H1 (cell line): ENCODE measurements around the gene DCHS1. TPM values are rescaled to one million over a fixed set of nuclear protein-coding genes. Genes with fewer than 3 reads are reported as not detected.

Experiments used
- CTCF ChIA-PET: fragments of 300-600 bp; sonication (Branson Sonifier 250); formaldehyde crosslinking; loops from one replicate; lab custom pipeline; 2021; ENCODE audit not compliant: partially characterized antibody; lab: Charles Lee
- POLR2A ChIA-PET: fragments of 300-600 bp; sonication (Branson Sonifier 250); formaldehyde crosslinking; loops from one replicate; lab custom pipeline; 2021; ENCODE audit warnings: inconsistent platforms; ENCODE audit not compliant: partially characterized antibody; lab: Charles Lee
- DNase-seq, 2 experiments: peaks; one replicate each; pipeline versions ENCODE4 v3.0.0 to v3.0.0-alpha.2; 2010 to 2022; ENCODE audit warnings: low spot score in 2 of 2, low read depth in 1 of 2, mixed read lengths in 1 of 2
- FAIRE-seq: peaks from 2 replicates; lab custom pipeline; 2011; peaks lifted over from hg19 to GRCh38; lab: Jason Lieb, UNC
- H2AFZ ChIP-seq: 2 replicates; pipeline ENCODE4 v1.8.1; 2012; ENCODE audit warnings: low read length, inconsistent platforms
- H2AK5ac ChIP-seq: 2 replicates; pipeline ENCODE4 v1.6.1; 2013; ENCODE audit warnings: low read depth, low read length
- H2BK120ac ChIP-seq: replicated peaks from 2 replicates; pipeline ENCODE3; 2013; ENCODE audit warnings: low read depth, low read length, inconsistent platforms
- H2BK12ac ChIP-seq: 2 replicates; pipeline ENCODE4 v1.6.1; 2013; ENCODE audit warnings: low read depth, low read length
- H2BK15ac ChIP-seq: 2 replicates; pipeline ENCODE4 v1.6.1; 2013; ENCODE audit warnings: low read length
- H2BK20ac ChIP-seq: 2 replicates; pipeline ENCODE4 v1.6.1; 2013; ENCODE audit warnings: low read length
- H2BK5ac ChIP-seq: 2 replicates; pipeline ENCODE4 v1.6.1; 2013; ENCODE audit warnings: low read depth, low read length
- H3K14ac ChIP-seq: 2 replicates; pipeline ENCODE4 v1.6.1; 2013; ENCODE audit warnings: inconsistent platforms; ENCODE audit not compliant: insufficient read length
- H3K18ac ChIP-seq: 2 replicates; pipeline ENCODE4 v1.6.1; 2013; ENCODE audit warnings: low read length; ENCODE audit errors: extremely low read depth
- H3K23ac ChIP-seq: 2 replicates; pipeline ENCODE4 v1.6.1; 2013; ENCODE audit warnings: inconsistent platforms; ENCODE audit not compliant: insufficient read length
- H3K23me2 ChIP-seq: 2 replicates; pipeline ENCODE4 v1.6.1; 2013; ENCODE audit warnings: low read depth, low read length
- H3K27ac ChIP-seq: 2 replicates; pipeline ENCODE4 v1.6.1; 2011; ENCODE audit warnings: low read depth, low read length, inconsistent platforms
- H3K27me3 ChIP-seq, 4 experiments: replicated peaks in 1 of 4; 1 replicate in 1 of 4; 2 replicates in 3 of 4; pipeline versions ENCODE4 v1.6.1 to v1.8.1; 2011 to 2013; ENCODE audit warnings: low read length in 3 of 4, mild to moderate bottlenecking in 3 of 4, inconsistent platforms in 2 of 4, mixed read lengths in 2 of 4, moderate library complexity in 1 of 4; ENCODE audit not compliant: control insufficient read depth in 3 of 4, insufficient read depth in 3 of 4; ENCODE audit errors: extremely low read depth in 1 of 4
- H3K36me3 ChIP-seq, 4 experiments: 2 replicates each; pipeline versions ENCODE4 v1.6.1 to v1.8.1; 2011 to 2013; ENCODE audit warnings: mild to moderate bottlenecking in 4 of 4, low read length in 3 of 4, moderate library complexity in 2 of 4, control low read depth in 1 of 4, inconsistent platforms in 1 of 4; ENCODE audit not compliant: insufficient read depth in 4 of 4, control insufficient read depth in 2 of 4
- H3K4ac ChIP-seq: replicated peaks from 2 replicates; pipeline ENCODE3; 2013; ENCODE audit warnings: low read length, low read depth, mixed read lengths, inconsistent platforms; ENCODE audit not compliant: insufficient read length
- H3K4me1 ChIP-seq, 4 experiments: replicated peaks in 1 of 4; 1 replicate in 1 of 4; 2 replicates in 3 of 4; pipeline versions ENCODE4 v1.6.1 to v1.8.1; 2011 to 2013; ENCODE audit warnings: low read length in 3 of 4, inconsistent platforms in 2 of 4, mixed read lengths in 1 of 4; ENCODE audit not compliant: insufficient read depth in 4 of 4, control insufficient read depth in 3 of 4
- H3K4me2 ChIP-seq, 2 experiments: 2 replicates each; pipeline versions ENCODE4 v1.6.1 to v1.8.1; 2011 to 2013; ENCODE audit warnings: low read depth in 2 of 2, low read length in 2 of 2, control low read depth in 1 of 2, inconsistent platforms in 1 of 2, mild to moderate bottlenecking in 1 of 2; ENCODE audit not compliant: insufficient read depth in 1 of 2
- H3K4me3 ChIP-seq, 4 experiments: fragments of 200-600, 300-600 bp in 1 of 4; sonication (generic), shearing (Covaris generic), sonication (Bioruptor Twin) in 1 of 4; 2 replicates each; pipeline versions ENCODE4 v1.5.1 to v1.8.1; 2011 to 2016; ENCODE audit warnings: low read length in 4 of 4, low read depth in 3 of 4, control low read depth in 2 of 4, inconsistent platforms in 2 of 4, mild to moderate bottlenecking in 2 of 4, mixed read lengths in 1 of 4, moderate library complexity in 1 of 4; ENCODE audit not compliant: insufficient read depth in 2 of 4; ENCODE audit errors: extremely low read depth in 1 of 4
- H3K56ac ChIP-seq: replicated peaks from 2 replicates; pipeline ENCODE3; 2013; ENCODE audit warnings: low read depth, mild to moderate bottlenecking, mixed read lengths, low read length, inconsistent platforms; ENCODE audit not compliant: insufficient read length
- H3K79me1 ChIP-seq: 2 replicates; pipeline ENCODE4 v1.6.1; 2013; ENCODE audit warnings: low read depth, low read length, control low read depth
- H3K79me2 ChIP-seq, 2 experiments: 2 replicates each; pipeline versions ENCODE4 v1.6.1 to v1.8.1; 2012 to 2013; ENCODE audit warnings: low read length in 2 of 2, mild to moderate bottlenecking in 2 of 2, inconsistent platforms in 1 of 2; ENCODE audit not compliant: insufficient read depth in 2 of 2, control insufficient read depth in 1 of 2
- H3K9ac ChIP-seq, 4 experiments: replicated peaks in 1 of 4; 1 replicate in 1 of 4; 2 replicates in 3 of 4; pipeline versions ENCODE4 v1.6.1 to v1.8.1; 2011 to 2013; ENCODE audit warnings: low read depth in 3 of 4, low read length in 3 of 4, control low read depth in 2 of 4, mild to moderate bottlenecking in 2 of 4, moderate library complexity in 2 of 4, inconsistent platforms in 1 of 4; ENCODE audit errors: extremely low read depth in 1 of 4
- H3K9me3 ChIP-seq, 2 experiments: 2 replicates each; pipeline versions ENCODE4 v1.6.1 to v1.8.1; 2012 to 2013; ENCODE audit warnings: mild to moderate bottlenecking in 2 of 2, moderate library complexity in 2 of 2, control low read depth in 1 of 2, inconsistent platforms in 1 of 2, low read depth in 1 of 2, low read length in 1 of 2, mixed read lengths in 1 of 2; ENCODE audit not compliant: insufficient read depth in 2 of 2
- H4K20me1 ChIP-seq, 2 experiments: replicated peaks in 1 of 2; 2 replicates each; pipeline versions ENCODE3 to v1.8.1; 2011 to 2013; ENCODE audit warnings: inconsistent platforms in 2 of 2, low read length in 2 of 2, mild to moderate bottlenecking in 1 of 2; ENCODE audit not compliant: insufficient read depth in 2 of 2, control insufficient read depth in 1 of 2
- H4K5ac ChIP-seq: 2 replicates; pipeline ENCODE4 v1.6.1; 2013; ENCODE audit warnings: low read length, low read depth, mixed read lengths, inconsistent platforms; ENCODE audit not compliant: insufficient read length
- H4K8ac ChIP-seq: 2 replicates; pipeline ENCODE4 v1.8.0; 2013; ENCODE audit warnings: mild to moderate bottlenecking, moderate library complexity, low read length, inconsistent platforms; ENCODE audit not compliant: insufficient read depth; ENCODE audit errors: extremely low read depth
- H4K91ac ChIP-seq: replicated peaks from 2 replicates; pipeline ENCODE3; 2013; ENCODE audit warnings: low read length, mixed read lengths, inconsistent platforms; ENCODE audit not compliant: insufficient read length
- CEBPB ChIP-seq: IDR thresholded peaks from 2 replicates; pipeline ENCODE4 v1.6.1; 2012; ENCODE audit warnings: low read depth, low read length
- EZH2 ChIP-seq: fragments of 200-600 bp; sonication (generic); IDR thresholded peaks from 2 replicates; pipeline ENCODE4 v1.7.1; 2012; ENCODE audit warnings: low read depth, mild to moderate bottlenecking, moderate library complexity, low read length, inconsistent platforms; ENCODE audit not compliant: severe bottlenecking
- HDAC2 ChIP-seq, 2 experiments: fragments of 300-600 bp in 1 of 2; sonication (generic) in 1 of 2; IDR thresholded peaks; 2 replicates each; pipeline ENCODE4 v1.6.1; 2011 to 2012; ENCODE audit warnings: low read depth in 2 of 2, low read length in 2 of 2, mild to moderate bottlenecking in 2 of 2, moderate library complexity in 2 of 2, borderline replicate concordance in 1 of 2, inconsistent platforms in 1 of 2
- JUND ChIP-seq: IDR thresholded peaks from 2 replicates; pipeline ENCODE4 v1.6.1; 2011; ENCODE audit warnings: mild to moderate bottlenecking, improper control_type of control experiment, low read length
- NRF1 ChIP-seq: IDR thresholded peaks from 2 replicates; pipeline ENCODE4 v1.6.1; 2011; ENCODE audit warnings: mild to moderate bottlenecking, low read depth, low read length, improper control_type of control experiment
- PHF8 ChIP-seq: fragments of 200-600 bp; sonication (generic); conservative IDR thresholded peaks from 2 replicates; pipeline ENCODE4 v1.7.1; 2012; ENCODE audit warnings: low read depth, mild to moderate bottlenecking, inconsistent platforms, low read length, moderate library complexity
- SIX5 ChIP-seq: IDR thresholded peaks from 2 replicates; pipeline ENCODE4 v1.6.1; 2011; ENCODE audit warnings: mild to moderate bottlenecking, low read depth, low read length
- SP1 ChIP-seq: IDR thresholded peaks from 2 replicates; pipeline ENCODE4 v1.6.1; 2011; ENCODE audit warnings: low read depth, low read length
- WGBS, 2 experiments: shearing (Covaris generic) in 1 of 2; methylation state at CpG; one replicate each; pipeline versions ENCODE4 v1.1.6 to v1.1.7; 2013 to 2015; ENCODE audit warnings: low lambda C conversion rate in 2 of 2, mixed read lengths in 2 of 2, inconsistent platforms in 1 of 2, low coverage in 1 of 2, missing lambda C conversion rate in 1 of 2; ENCODE audit not compliant: insufficient replicate concordance in 2 of 2, insufficient coverage in 1 of 2, insufficient read length in 1 of 2; ENCODE audit errors: extremely low coverage in 1 of 2, missing lambda C conversion rate in 1 of 2; 5-methylcytosine and 5-hydroxymethylcytosine counted together
- polyA plus RNA-seq, 7 experiments: library from polyadenylated mRNA; depleted of rRNA in 3 of 7; stranded (reverse) in 5 of 7; unstranded in 2 of 7; fragments of >200 nt in 5 of 7; fragments of 200-250 nt in 2 of 7; gene quantifications; 1 replicate in 5 of 7; 2 replicates in 1 of 7; 4 replicates in 1 of 7; pipeline versions ENCODE4 v1.2.1 to v1.2.3, GENCODE V29; 2011 to 2013; ENCODE audit warnings: missing spikeins in 2 of 7, mixed read lengths in 2 of 7
- total RNA-seq: library from RNA; stranded (reverse); fragmentation: NEBNext Ultra II Directional; extraction: Animal tissue kit (Norgen Biotek cat#: 25700); gene quantifications from 2 replicates; pipeline ENCODE4 v1.2.1, GENCODE V29; 2021
- TF ChIP-seq, protein P1 (sequence below): IDR thresholded peaks from 2 replicates; pipeline ENCODE4 v1.6.1; 2012; ENCODE audit warnings: inconsistent platforms
- TF ChIP-seq, protein P2 (sequence below): IDR thresholded peaks from 2 replicates; pipeline ENCODE4 v1.6.1; 2011; ENCODE audit warnings: low read depth, mild to moderate bottlenecking, low read length; ENCODE audit not compliant: insufficient read depth

Gene DCHS1
- total and polyA plus RNA-seq, 2 of the 8 experiments (the other 6 are each of a cell fraction or from before 2014, with no cell fraction given), result 8.2 to 10.5 TPM

DNA sequence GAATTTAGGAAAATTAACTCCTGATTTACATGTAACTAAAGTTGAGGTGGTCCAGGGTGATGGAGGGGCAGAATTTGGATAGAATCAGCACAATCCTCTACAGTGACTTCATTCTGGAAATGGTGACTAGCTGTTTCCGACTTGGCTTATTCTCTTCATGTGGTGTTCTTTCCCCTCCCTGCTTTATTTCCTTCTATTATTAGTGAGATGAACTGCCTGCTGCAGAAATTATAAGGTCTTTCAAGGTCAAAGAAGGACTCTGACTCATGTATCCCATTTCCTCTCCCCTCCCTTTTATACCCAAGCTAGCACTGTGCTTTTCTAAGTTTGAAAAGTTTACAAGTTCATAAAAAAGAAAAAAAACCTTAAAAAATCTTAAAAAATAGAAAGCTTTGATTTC is 39.8 kb upstream of the DCHS1 start:
- POLR2A ChIA-PET, result interaction anchor here (0.8 kb wide), 1 partner anchor 152 kb away, joined by 3 read pairs; no protein-coding TSS in a partner anchor
- no peak for TF ChIP-seq JUND
- TF ChIP-seq SIX5, result no peak
- TF ChIP-seq, protein P1, sequence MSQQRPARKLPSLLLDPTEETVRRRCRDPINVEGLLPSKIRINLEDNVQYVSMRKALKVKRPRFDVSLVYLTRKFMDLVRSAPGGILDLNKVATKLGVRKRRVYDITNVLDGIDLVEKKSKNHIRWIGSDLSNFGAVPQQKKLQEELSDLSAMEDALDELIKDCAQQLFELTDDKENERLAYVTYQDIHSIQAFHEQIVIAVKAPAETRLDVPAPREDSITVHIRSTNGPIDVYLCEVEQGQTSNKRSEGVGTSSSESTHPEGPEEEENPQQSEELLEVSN, result no peak
- no peak for TF ChIP-seq CEBPB
- TF ChIP-seq NRF1, result no peak
- no peak for TF ChIP-seq PHF8
- TF ChIP-seq SP1, result no peak
- TF ChIP-seq EZH2, result no peak
- no peak for TF ChIP-seq HDAC2 (IDR thresholded peaks at IDR 0.05; ENCODE audit: borderline replicate concordance in 1 of 2, low read depth in 2 of 2, low read length in 2 of 2)
- TF ChIP-seq, protein P2, sequence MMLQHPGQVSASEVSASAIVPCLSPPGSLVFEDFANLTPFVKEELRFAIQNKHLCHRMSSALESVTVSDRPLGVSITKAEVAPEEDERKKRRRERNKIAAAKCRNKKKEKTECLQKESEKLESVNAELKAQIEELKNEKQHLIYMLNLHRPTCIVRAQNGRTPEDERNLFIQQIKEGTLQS, result no peak
- TF ChIP-seq, all 59 proteins: peak for 0
- no peak overlapping the region for H3K4me3 ChIP-seq
- no peak overlapping the region for H3K23ac ChIP-seq
- no peaks in the 10 kb centered on the region for H3K36me3 ChIP-seq
- H2BK120ac ChIP-seq, result no peak overlapping the region
- FAIRE-seq, result no peak
- no peak overlapping the region for H2AK5ac ChIP-seq
- no peak overlapping the region for H2BK12ac ChIP-seq
- H3K27ac ChIP-seq, result no peak overlapping the region
- H4K20me1 ChIP-seq, result no peaks in the 10 kb centered on the region
- H2BK15ac ChIP-seq, result no peak overlapping the region
- H3K4ac ChIP-seq, result no peak overlapping the region
- H3K9me3 ChIP-seq, result no peaks in the 10 kb centered on the region
- 83% methylated on average over 1 of the region's 1 CpG; no CpG with 5 or more reads in 1 of the 2 experiments for WGBS, 2 experiments
- H2AFZ ChIP-seq, result no peak overlapping the region
- no peak overlapping the region for H4K91ac ChIP-seq
- H3K4me2 ChIP-seq, result no peak overlapping the region
- no peak overlapping the region for H3K9ac ChIP-seq
- H3K56ac ChIP-seq, result no peak overlapping the region
- H4K8ac ChIP-seq, result no peak overlapping the region
- H4K5ac ChIP-seq, result no peak overlapping the region
- H3K27me3 ChIP-seq, result no peaks in the 10 kb centered on the region; a peak in 1 of 7 replicates
- no peaks in the 10 kb centered on the region for H3K79me1 ChIP-seq
- H2BK20ac ChIP-seq, result no peak overlapping the region
- no peak overlapping the region for H3K14ac ChIP-seq
- H3K79me2 ChIP-seq, result no peaks in the 10 kb centered on the region
- no peak overlapping the region for H3K18ac ChIP-seq
- H2BK5ac ChIP-seq, result no peak overlapping the region
- no peaks in the 10 kb centered on the region for H3K23me2 ChIP-seq
- no peaks in the 10 kb centered on the region for H3K4me1 ChIP-seq
- no peak for DNase-seq
- CTCF ChIA-PET, result interaction anchor here (0.6 to 3.4 kb wide), 7 partner anchors 12 to 480 kb away, joined by 3 to 13 read pairs (median 3); partner anchors contain the start of genes MRPL17 and TPP1
